SK-N-DZ (cell line): ENCODE data around the gene AOC3. TPM values are rescaled to one million over a fixed set of nuclear protein-coding genes. Genes with fewer than 3 reads are reported as not detected.

ENCODE experiments used
- DNase-seq: peaks from one replicate; pipeline ENCODE4 v3.0.0-alpha.2; 2015; ENCODE audit warnings: low spot score
- polyA plus RNA-seq, 2 experiments: library from polyadenylated mRNA; depleted of rRNA; stranded (reverse); fragments of >200 nt; gene quantifications; 2 replicates each; pipeline ENCODE4 v1.2.3, GENCODE V29; 2014

The AOC3 gene, protein sequence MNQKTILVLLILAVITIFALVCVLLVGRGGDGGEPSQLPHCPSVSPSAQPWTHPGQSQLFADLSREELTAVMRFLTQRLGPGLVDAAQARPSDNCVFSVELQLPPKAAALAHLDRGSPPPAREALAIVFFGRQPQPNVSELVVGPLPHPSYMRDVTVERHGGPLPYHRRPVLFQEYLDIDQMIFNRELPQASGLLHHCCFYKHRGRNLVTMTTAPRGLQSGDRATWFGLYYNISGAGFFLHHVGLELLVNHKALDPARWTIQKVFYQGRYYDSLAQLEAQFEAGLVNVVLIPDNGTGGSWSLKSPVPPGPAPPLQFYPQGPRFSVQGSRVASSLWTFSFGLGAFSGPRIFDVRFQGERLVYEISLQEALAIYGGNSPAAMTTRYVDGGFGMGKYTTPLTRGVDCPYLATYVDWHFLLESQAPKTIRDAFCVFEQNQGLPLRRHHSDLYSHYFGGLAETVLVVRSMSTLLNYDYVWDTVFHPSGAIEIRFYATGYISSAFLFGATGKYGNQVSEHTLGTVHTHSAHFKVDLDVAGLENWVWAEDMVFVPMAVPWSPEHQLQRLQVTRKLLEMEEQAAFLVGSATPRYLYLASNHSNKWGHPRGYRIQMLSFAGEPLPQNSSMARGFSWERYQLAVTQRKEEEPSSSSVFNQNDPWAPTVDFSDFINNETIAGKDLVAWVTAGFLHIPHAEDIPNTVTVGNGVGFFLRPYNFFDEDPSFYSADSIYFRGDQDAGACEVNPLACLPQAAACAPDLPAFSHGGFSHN
- 0.15 and 0.24 TPM in 2 replicates for polyA plus RNA-seq (2014; cell fraction: cytosol; rRNA removed)
- polyA plus RNA-seq (2014; cell fraction: nucleus; rRNA removed): 0.31 and 0.70 TPM in 2 replicates

GRCh38 chr17:42850954-42851353, at the start of gene AOC3:
Gene AOC3 (plus strand): TSS chr17:42851199. CDS start chr17:42851344, 145 bp downstream.
- no peak for DNase-seq

GRCh38 chr17:42803074-42803883, 47.7 kb upstream of the AOC3 start:
- no peak for DNase-seq

DNA sequence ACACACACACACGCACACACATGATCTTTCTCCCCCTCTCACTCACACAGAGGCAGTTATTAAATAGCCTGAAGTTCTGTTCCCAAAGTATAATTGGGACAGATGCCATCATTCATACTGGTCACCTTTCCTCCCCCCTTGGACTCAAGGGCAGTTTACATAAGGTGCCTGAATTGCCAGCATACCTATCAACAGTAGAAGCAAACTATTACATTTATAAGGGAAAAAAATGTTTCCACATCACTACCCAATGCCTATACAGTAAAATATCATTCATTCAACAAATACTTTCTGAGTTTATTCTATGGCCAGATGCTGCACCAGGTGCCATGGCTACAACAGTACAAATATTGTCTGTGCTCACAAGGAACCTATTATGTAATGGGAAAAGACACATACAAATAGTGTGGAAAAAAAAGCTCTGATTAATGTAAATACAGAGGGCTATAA, 46.1 kb upstream of the AOC3 start:
- no peak for DNase-seq

DNA sequence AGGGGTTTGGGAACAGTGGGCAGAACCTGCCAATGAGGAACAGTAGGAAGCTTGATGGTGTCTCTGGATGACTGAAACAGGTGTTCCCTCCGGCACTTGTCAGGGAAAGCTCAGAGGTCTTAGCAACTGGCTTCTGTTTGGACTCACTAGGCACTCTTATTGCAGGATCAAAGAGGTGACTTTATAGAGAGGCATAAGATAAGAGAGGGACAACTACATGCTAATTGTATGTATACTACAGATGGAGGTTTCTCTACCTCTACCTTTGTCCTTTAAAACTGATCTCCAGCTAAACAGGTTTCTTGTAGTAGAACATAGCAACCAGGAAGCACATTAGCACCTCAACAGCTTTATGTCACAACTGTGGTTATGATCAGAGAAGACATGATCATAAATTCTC, 44.8 kb upstream of the AOC3 start:
- DNase-seq: no peak

DNA sequence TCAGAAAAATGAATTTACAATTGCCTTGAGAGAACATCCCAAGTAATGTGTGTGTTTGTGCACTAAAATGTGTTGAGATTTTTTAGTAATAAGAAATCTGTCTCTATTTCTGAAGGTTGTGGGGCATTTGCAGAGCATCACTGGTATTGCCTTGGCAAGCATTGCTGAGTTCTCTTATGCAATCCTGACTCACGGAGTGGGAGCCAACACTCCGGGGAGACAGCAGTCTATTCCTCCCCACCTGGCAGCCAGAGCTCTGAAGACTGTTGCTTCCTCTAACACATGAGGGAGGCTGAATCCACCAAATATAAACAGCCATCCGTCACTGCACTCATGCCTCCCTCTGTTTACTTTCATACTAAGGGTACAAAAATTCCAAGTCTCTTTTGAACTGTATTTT, 41.7 kb upstream of the AOC3 start:
- DNase-seq: no peak

DNA sequence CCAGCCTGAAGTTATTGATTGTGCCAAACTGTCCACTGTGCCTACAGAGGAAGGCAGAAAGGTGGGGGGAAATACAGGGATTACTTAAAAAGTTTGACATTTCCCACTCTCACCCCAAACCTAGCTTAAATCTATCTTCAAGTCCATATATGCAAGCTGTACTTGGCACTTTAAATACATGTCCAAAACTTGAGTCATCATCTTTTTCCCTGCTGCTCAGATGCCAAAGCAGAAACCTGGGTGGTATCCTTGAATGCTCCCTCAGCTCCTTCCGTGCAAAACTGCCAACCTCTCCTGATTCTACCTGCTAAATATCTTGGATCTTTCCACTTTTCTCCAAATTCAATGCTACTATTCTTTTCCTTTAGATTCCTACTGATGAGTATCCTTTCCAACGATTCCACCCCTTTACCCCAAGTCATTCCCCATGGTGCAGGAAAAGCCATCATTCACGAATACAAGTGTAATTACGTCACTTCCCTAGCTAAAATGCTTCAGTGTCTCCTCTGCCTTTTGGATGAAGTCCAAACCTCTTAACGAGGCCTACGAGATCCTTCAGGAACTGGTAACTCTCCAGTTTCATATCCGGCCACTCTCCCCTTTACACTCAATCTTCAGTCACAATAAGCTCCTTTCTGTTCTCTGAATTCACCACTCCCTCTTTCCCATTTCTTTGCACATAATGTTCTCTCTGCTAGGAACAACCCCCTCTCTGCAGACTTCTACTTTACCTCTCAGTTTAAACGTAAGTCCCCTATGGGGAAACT, 36.2 kb upstream of the AOC3 start:
- DNase-seq: no peak

GRCh38 chr17:42817866-42818265, 33.1 kb upstream of the AOC3 start:
- DNase-seq: no peak

GRCh38 chr17:42818379-42818778, 32.6 kb upstream of the AOC3 start:
- no peak for DNase-seq

DNA sequence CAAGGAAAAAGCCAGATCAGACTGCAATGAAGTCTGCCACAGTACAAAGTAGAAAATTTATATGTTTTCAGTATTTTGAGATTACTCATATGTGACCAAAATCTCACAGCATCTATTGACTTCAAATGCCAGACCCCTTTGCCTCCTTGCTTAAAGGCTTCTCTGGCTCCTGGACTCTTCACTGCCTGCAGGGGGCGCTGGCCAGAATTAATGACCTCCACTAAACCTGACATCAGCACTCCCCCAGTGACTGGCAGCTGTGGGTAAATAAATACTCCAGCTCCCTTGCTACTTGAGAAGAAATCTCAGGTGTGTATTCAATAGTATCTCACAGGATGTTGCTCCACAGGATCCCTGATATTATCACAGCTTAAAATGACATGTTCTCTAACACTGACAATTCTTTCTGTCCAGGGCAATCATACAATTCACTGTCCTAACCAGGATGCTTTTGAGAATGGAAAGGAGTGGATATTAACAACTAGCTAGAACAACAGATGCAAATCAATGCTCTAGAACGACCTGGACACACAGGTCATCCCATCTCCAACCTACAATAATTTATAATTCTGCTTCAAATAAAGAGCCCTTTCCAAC, 31.0 kb upstream of the AOC3 start:
- DNase-seq: peak; percentile 62

- DNase-seq: no peak
Measured at GRCh38 chr17:42821176-42821575, 29.8 kb upstream of the AOC3 start.

GRCh38 chr17:42827472-42827871, 23.5 kb upstream of the AOC3 start:
- DNase-seq: no peak

DNA sequence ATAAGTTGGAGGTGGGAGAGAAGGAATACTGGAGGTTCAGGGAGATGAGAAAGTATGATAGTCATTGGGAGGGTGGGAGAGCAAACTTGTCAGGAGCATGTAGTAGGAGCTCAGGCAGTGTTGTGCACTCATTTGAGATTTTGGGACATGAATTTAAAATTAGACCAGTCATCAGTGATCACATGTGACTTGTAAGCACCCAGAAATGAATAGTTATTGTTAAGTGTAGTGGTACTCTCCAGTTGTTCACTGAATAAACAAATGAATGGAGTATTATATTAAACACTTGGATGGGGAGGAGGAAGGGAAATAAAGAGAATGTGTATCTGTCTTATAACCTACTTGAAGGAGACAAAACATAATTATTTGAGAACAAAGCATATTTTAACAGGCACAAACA, 20.0 kb upstream of the AOC3 start:
- DNase-seq: no peak

- no peak for DNase-seq
Measured at GRCh38 chr17:42832213-42832933, 18.6 kb upstream of the AOC3 start.

GRCh38 chr17:42832934-42833766, 17.8 kb upstream of the AOC3 start, which contains the start of gene PSME3:
Gene PSME3 (plus strand): TSS chr17:42833397. CDS start chr17:42833632, 235 bp downstream.
- peak; percentile 91 for DNase-seq

DNA sequence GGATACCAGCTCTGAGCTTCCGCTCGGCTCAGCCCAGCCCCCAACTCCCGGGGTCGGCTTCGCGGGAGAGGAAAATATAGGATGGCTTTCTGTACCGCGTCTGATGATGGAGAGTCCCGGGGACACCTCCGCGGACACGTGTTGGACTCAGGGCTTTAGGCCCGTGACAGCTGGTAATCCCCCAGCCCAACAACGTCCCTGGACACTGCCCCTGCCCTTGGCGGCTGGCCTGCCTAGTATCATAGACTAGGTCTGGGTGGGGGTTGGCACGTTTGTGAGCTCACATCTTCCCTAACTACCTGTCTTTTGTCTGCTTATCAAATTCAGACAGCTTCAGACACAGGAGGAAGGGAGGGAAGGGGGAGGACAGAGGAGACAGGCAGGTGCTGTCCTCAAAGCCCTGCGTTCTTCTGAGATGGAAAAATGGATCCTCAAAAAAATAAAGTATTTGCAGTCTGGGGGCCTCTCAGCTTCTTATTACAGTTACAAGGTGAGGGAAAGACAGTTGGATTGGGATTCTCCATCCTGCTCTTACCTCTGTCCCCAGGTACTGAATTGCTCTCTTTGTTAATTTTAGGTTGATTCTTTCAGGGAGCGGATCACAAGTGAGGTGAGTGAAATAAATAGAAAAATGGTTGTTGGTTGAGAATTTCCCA, 17.1 kb upstream of the AOC3 start:
- DNase-seq: no peak

- no peak for DNase-seq
Measured at GRCh38 chr17:42835732-42836131, 15.3 kb upstream of the AOC3 start.

DNA sequence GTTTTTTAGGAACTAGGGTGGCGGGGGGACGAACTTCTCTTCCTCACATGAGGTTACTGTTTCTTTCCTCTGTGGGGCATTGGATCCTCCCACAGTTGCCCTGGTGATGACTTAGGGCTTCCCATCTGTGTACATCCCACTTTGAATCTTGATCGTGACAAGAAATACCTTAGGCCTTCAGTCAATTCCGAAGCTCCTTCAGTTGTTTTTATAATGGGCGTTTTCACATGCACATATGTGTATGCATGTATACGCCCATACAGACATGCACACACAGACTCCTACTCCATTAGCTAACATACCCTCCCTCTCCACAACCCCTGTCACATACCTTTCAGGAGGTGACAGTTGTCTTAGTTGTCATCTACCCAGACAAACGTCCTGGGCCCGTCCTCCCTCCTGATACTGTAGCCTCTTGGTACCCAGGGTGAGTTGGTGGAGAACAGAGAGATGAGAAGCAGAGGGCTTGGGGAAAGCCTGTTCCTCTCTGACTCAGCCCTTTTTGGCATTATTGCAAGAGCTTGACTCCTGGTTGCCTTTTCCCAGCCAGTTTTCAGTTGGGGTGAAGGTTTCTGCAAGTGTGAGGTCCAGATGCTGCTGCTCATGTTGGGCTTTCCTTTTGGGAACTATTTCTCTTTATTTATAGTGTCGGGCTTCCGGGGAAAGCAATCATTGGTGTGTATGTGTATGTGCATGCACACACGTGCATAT, 8.9 kb upstream of the AOC3 start:
- no peak for DNase-seq
